HUES48 (cell line): Measurements from ENCODE around the gene EPB41L4B.

Experiments
- H3K27ac ChIP-seq: one replicate; pipeline ENCODE4 v1.7.0; 2013; ENCODE audit warnings: low read depth, low read length, inconsistent platforms
- H3K27me3 ChIP-seq: 2 replicates; pipeline ENCODE4 v1.6.1; 2013; ENCODE audit warnings: mild to moderate bottlenecking, low read length; ENCODE audit not compliant: control insufficient read depth, insufficient read depth
- H3K36me3 ChIP-seq: 2 replicates; pipeline ENCODE4 v1.6.1; 2013; ENCODE audit warnings: low read length; ENCODE audit not compliant: control insufficient read depth, insufficient read depth
- H3K4me1 ChIP-seq: 2 replicates; pipeline ENCODE4 v1.6.1; 2013; ENCODE audit warnings: mild to moderate bottlenecking, low read length; ENCODE audit not compliant: control insufficient read depth, insufficient read depth
- H3K4me3 ChIP-seq: 2 replicates; pipeline ENCODE4 v1.5.1; 2013; ENCODE audit warnings: mild to moderate bottlenecking, low read depth, low read length
- H3K9ac ChIP-seq: 2 replicates; pipeline ENCODE4 v1.6.1; 2013; ENCODE audit warnings: mild to moderate bottlenecking, low read depth, low read length, moderate library complexity
- H3K9me3 ChIP-seq: 2 replicates; pipeline ENCODE4 v1.6.1; 2013; ENCODE audit warnings: low read length; ENCODE audit not compliant: control insufficient read depth, insufficient read depth

EPB41L4B gene

DNA sequence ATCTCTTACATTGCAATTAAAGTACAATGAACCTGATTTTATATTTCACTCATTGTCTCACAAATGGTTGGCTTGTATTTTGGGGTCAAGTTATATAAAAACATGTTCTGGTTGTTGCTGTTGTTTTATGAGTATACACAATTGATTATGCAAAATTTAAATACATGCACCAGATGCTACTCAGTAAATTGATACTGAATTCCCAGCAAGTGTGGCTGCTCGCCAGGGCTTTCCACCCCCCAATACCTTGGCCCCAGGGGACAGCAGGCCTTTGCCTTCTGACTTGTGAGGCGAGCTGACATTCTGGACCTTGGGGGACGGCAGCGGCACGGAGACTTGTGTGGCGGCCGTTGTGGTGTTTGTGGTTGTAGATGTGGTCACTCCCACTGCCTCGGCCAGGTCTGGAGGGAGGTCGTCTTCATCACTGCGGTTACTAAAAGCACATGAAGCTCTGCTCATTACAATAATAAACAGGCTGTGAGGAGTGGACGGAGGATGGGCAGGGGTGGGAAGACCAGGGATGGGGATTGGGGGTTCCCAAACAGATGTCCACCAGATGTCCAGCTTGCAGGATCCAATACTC lies 126.8 kb downstream of the EPB41L4B start:
- Histone ChIP-seq H3K4me3 (no peak overlapping the region), H3K9me3 (no peaks in the 10 kb centered on the region), H3K9ac (no peak overlapping the region), H3K27ac (no peak overlapping the region), H3K4me1 (no peaks in the 10 kb centered on the region), H3K27me3 (no peaks in the 10 kb centered on the region), H3K36me3 (no peaks in the 10 kb centered on the region)

DNA sequence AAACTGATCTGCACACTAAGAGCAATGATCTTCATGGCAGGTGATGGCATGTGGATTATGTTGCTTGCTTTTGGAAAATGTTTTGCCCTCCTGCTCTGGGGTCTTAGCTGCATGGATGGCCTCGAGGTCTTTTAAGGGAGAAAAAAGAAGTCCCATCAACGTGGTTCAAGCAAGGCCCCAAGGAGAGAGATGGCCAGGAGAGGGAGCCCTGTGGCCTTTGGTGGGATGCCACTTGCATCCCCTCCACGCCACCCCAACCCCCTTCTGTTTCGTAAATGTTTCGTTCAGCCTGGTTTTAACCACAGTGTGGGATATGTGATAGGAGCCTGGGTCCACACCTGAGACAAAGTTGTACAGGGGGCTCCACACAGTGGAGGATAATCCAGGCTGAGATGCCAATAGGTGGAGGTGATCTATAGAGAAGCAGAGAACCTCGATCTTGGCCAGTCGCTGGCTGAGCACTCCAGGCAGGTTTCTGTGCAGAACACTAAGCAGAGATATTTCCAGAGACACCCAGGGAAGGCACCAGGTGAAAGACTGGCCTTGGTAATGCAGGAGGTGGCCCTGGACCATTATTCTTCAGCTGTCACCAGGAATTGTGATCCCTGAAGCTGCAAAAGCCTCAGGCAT lies 128.0 kb downstream of the EPB41L4B start:
- Histone ChIP-seq H3K9ac (no peak overlapping the region), H3K4me3 (no peak overlapping the region), H3K9me3 (no peaks in the 10 kb centered on the region), H3K4me1 (no peaks in the 10 kb centered on the region), H3K27ac (no peak overlapping the region), H3K36me3 (no peaks in the 10 kb centered on the region), H3K27me3 (no peaks in the 10 kb centered on the region)

DNA sequence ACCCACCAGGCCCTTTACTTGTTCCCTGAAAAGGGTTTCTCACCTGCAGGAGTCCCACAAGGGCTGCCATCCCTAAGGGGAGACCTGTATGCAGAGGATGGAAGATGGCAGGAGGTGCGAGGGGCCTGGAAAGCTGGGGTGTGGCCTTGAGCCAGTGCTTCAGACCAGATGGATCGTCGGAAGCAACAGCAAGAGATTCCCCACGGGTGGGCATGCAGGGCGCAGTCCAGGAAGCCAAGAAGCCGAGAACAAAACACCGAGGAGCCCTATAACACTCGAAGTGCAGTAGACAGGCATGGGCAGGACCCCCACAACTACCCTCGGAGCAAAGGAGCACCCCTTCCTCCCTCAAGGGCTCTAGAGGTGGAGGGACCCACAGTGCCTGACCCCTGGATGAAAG lies 129.1 kb downstream of the EPB41L4B start:
- Histone ChIP-seq H3K4me1 (no peaks in the 10 kb centered on the region), H3K4me3 (no peak overlapping the region), H3K9ac (no peak overlapping the region), H3K27ac (no peak overlapping the region), H3K36me3 (no peaks in the 10 kb centered on the region), H3K27me3 (no peaks in the 10 kb centered on the region), H3K9me3 (no peaks in the 10 kb centered on the region)

DNA sequence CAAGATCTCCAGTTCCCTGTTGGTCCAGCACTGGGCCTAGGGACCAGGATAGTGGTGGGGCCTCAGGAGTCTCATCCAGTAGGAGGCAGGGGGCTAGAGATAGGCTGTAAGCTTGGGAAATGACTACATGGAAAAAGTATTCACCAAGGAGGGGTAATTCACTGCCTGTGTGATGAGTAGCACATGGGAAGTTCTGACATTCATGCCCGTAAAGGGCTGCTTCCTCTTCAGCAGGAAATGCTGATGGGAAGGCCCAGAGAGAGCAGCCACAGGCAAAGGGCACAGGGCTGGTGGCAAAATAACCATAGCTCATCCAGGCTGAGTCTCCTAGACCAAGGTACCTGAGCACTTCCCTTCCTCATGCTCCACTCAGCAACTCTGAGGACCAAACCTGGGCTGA lies 130.7 kb downstream of the EPB41L4B start:
- H3K27ac ChIP-seq = no peak overlapping the region
- H3K9me3 ChIP-seq = no peaks in the 10 kb centered on the region
- H3K9ac ChIP-seq = no peak overlapping the region
- H3K4me3 ChIP-seq = no peak overlapping the region
- H3K4me1 ChIP-seq = no peaks in the 10 kb centered on the region
- no peaks in the 10 kb centered on the region for H3K27me3 ChIP-seq
- no peaks in the 10 kb centered on the region for H3K36me3 ChIP-seq

- Histone ChIP-seq H3K27me3 (no peaks in the 10 kb centered on the region), H3K9me3 (no peaks in the 10 kb centered on the region), H3K36me3 (no peaks in the 10 kb centered on the region), H3K9ac (no peak overlapping the region), H3K4me1 (no peaks in the 10 kb centered on the region), H3K27ac (no peak overlapping the region), H3K4me3 (no peak overlapping the region)
Observed at GRCh38 chr9:109186857-109187520, 133.9 kb downstream of the EPB41L4B start.

GRCh38 chr9:109182940-109183798 lies 137.7 kb downstream of the EPB41L4B start:
- H3K4me1 ChIP-seq = no peaks in the 10 kb centered on the region
- H3K9ac ChIP-seq = no peak overlapping the region
- no peak overlapping the region for H3K4me3 ChIP-seq
- H3K27ac ChIP-seq = no peak overlapping the region
- H3K9me3 ChIP-seq = no peaks in the 10 kb centered on the region
- no peaks in the 10 kb centered on the region for H3K27me3 ChIP-seq
- no peaks in the 10 kb centered on the region for H3K36me3 ChIP-seq

- Histone ChIP-seq H3K27ac (no peak overlapping the region), H3K36me3 (no peaks in the 10 kb centered on the region), H3K27me3 (no peaks in the 10 kb centered on the region), H3K9me3 (no peaks in the 10 kb centered on the region), H3K4me1 (no peaks in the 10 kb centered on the region), H3K4me3 (no peak overlapping the region), H3K9ac (no peak overlapping the region)
Observed at GRCh38 chr9:109182550-109182939, 138.3 kb downstream of the EPB41L4B start.

GRCh38 chr9:109181284-109181683 lies 139.6 kb downstream of the EPB41L4B start:
- Histone ChIP-seq H3K4me3 (no peak overlapping the region), H3K36me3 (no peaks in the 10 kb centered on the region), H3K9ac (no peak overlapping the region), H3K4me1 (no peaks in the 10 kb centered on the region), H3K27ac (no peak overlapping the region), H3K9me3 (no peaks in the 10 kb centered on the region), H3K27me3 (no peaks in the 10 kb centered on the region)

DNA sequence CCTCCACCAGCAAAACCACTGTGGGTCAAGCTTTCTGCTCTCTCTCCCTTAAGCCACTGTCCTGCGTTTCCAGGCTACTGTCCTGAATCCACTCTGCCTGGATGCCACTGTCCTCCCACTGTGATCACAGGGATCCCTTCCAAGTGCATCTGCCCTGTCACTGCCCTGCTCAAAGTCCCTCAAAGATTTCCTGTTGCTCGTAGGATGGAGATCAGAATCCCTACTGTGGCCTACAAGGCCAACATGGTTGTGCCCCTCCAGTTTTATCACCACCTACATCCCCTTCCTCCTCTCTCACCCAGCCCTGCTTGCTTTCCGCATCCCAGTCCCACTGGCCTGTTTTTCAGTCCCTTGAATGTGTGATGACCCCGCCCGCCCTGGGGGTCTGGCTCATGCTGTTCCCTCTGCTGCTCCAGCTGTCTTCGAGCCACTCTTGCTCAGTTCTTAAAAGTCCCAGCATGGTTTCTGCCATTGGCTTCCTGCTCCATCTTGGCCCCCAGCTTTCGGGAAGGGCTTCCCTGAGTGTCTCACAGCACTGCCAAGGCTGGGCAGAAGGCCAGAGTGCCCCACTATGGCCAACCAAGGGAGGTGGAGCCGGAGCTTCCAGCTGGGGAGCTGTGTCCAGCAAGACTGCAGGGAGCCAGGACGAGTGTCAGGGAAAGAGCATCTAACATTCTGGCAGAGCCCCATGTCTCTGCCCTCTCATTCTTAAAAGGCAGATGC lies 140.9 kb downstream of the EPB41L4B start:
- no peaks in the 10 kb centered on the region for H3K4me1 ChIP-seq
- no peak overlapping the region for H3K27ac ChIP-seq
- H3K9me3 ChIP-seq = no peaks in the 10 kb centered on the region
- H3K4me3 ChIP-seq = no peak overlapping the region
- H3K9ac ChIP-seq = no peak overlapping the region
- H3K36me3 ChIP-seq = no peaks in the 10 kb centered on the region
- H3K27me3 ChIP-seq = no peaks in the 10 kb centered on the region

GRCh38 chr9:109176963-109177362 lies 143.9 kb downstream of the EPB41L4B start:
- H3K4me3 ChIP-seq = no peak overlapping the region
- H3K9me3 ChIP-seq = no peaks in the 10 kb centered on the region
- no peak overlapping the region for H3K9ac ChIP-seq
- no peaks in the 10 kb centered on the region for H3K27me3 ChIP-seq
- no peak overlapping the region for H3K27ac ChIP-seq
- H3K36me3 ChIP-seq = no peaks in the 10 kb centered on the region
- H3K4me1 ChIP-seq = no peaks in the 10 kb centered on the region
